Keratinocyte (primary cell): ENCODE measurements around the gene LINC00237. TPM values are rescaled to one million over a fixed set of nuclear protein-coding genes. Genes with fewer than 3 reads are reported as not detected.

Experiments
- DNase-seq: peaks from one replicate; pipeline ENCODE4 v3.0.0-alpha.2; 2011; ENCODE audit warnings: low read depth, missing footprints, low spot score
- FAIRE-seq: peaks from 2 replicates; lab custom pipeline; 2011; peaks lifted over from hg19 to GRCh38; lab: Jason Lieb, UNC
- H2AFZ ChIP-seq: 2 replicates; pipeline ENCODE4 v1.6.0; 2012; ENCODE audit warnings: low read length, control low read depth, inconsistent platforms; ENCODE audit not compliant: control insufficient read depth
- H3K27ac ChIP-seq: 2 replicates; pipeline ENCODE4 v1.5.1; 2011; ENCODE audit warnings: low read length; ENCODE audit not compliant: control insufficient read depth, insufficient read depth
- H3K27me3 ChIP-seq: 3 replicates; pipeline ENCODE4 v1.6.0; 2011; ENCODE audit warnings: low read length; ENCODE audit not compliant: control insufficient read depth, insufficient read depth; ENCODE audit errors: extremely low read depth
- H3K36me3 ChIP-seq, 2 experiments: 2 replicates in 1 of 2; 3 replicates in 1 of 2; pipeline ENCODE4 v1.5.1; 2011; ENCODE audit warnings: low read length in 2 of 2, mild to moderate bottlenecking in 1 of 2; ENCODE audit not compliant: control insufficient read depth in 2 of 2, insufficient read depth in 2 of 2; ENCODE audit errors: extremely low read depth in 1 of 2
- H3K4me1 ChIP-seq: 3 replicates; pipeline ENCODE4 v1.5.1; 2011; ENCODE audit warnings: low read length; ENCODE audit not compliant: control insufficient read depth, insufficient read depth; ENCODE audit errors: extremely low read depth
- H3K4me2 ChIP-seq: 3 replicates; pipeline ENCODE4 v1.6.0; 2011; ENCODE audit warnings: low read depth, low read length; ENCODE audit not compliant: control insufficient read depth, insufficient read depth; ENCODE audit errors: extremely low read depth
- H3K4me3 ChIP-seq, 3 experiments: fragments of 200-600 bp in 1 of 3; sonication (generic) in 1 of 3; 2 replicates in 2 of 3; 3 replicates in 1 of 3; pipeline ENCODE4 v1.5.1; 2011 to 2016; ENCODE audit warnings: low read length in 3 of 3, mild to moderate bottlenecking in 3 of 3, control low read depth in 2 of 3, inconsistent platforms in 1 of 3, low read depth in 1 of 3, mixed read lengths in 1 of 3, mixed run types in 1 of 3, moderate library complexity in 1 of 3; ENCODE audit not compliant: control insufficient read depth in 2 of 3, insufficient read depth in 2 of 3; ENCODE audit errors: extremely low read depth in 1 of 3
- H3K79me2 ChIP-seq: 2 replicates; pipeline ENCODE4 v1.6.0; 2012; ENCODE audit warnings: low read length; ENCODE audit not compliant: control insufficient read depth, insufficient read depth
- H3K9ac ChIP-seq: 3 replicates; pipeline ENCODE4 v1.6.0; 2011; ENCODE audit warnings: low read length; ENCODE audit not compliant: control insufficient read depth, insufficient read depth; ENCODE audit errors: extremely low read depth
- H3K9me1 ChIP-seq: 3 replicates; pipeline ENCODE4 v1.6.0; 2011; ENCODE audit warnings: low read length; ENCODE audit not compliant: control insufficient read depth, insufficient read depth; ENCODE audit errors: extremely low read depth
- H3K9me3 ChIP-seq: 2 replicates; pipeline ENCODE4 v1.5.1; 2012; ENCODE audit warnings: low read depth, low read length; ENCODE audit not compliant: control insufficient read depth
- H4K20me1 ChIP-seq: 3 replicates; pipeline ENCODE4 v1.6.0; 2011; ENCODE audit warnings: low read length; ENCODE audit not compliant: control insufficient read depth, insufficient read depth; ENCODE audit errors: extremely low read depth
- EZH2 ChIP-seq: IDR thresholded peaks from one replicate; pipeline ENCODE4 v1.6.1; 2012; ENCODE audit warnings: inconsistent platforms, mild to moderate bottlenecking, low read length, moderate library complexity
- dilution Hi-C: fragments of 300-500 bp; cut with MboI; formaldehyde crosslinking; loops from one replicate; pipeline ENCODE4 v1.7.0; 2020; ENCODE audit warnings: low sequenced_read_pairs; ENCODE audit not compliant: extremely low pct_ligation_motif_present
- polyA plus RNA-seq, 5 experiments: library from polyadenylated mRNA; depleted of rRNA in 3 of 5; stranded (reverse) in 3 of 5; stranded (forward) in 1 of 5; unstranded in 1 of 5; fragments of >200 nt; gene quantifications; 1 replicate in 1 of 5; 2 replicates in 3 of 5; 3 replicates in 1 of 5; pipeline versions ENCODE4 v1.2.1 to v1.2.3, GENCODE V29; 2011 to 2012; ENCODE audit warnings: missing spikeins in 2 of 5, low read depth in 1 of 5, low replicate concordance in 1 of 5
- TF ChIP-seq, protein P1 (sequence below), 3 experiments: IDR thresholded peaks in 1 of 3; conservative IDR thresholded peaks in 1 of 3; optimal IDR thresholded peaks in 1 of 3; 2 replicates in 2 of 3; 3 replicates in 1 of 3; pipeline versions ENCODE3 to v1.5.1; 2011; ENCODE audit warnings: low read length in 3 of 3, mild to moderate bottlenecking in 3 of 3, moderate library complexity in 2 of 3, control low read depth in 1 of 3, inconsistent platforms in 1 of 3; ENCODE audit not compliant: insufficient read depth in 2 of 3; ENCODE audit errors: extremely low read depth in 1 of 3

The LINC00237 gene
- polyA plus RNA-seq, 1 donor (not counting 4 experiments of a cell fraction or from before 2014, with no cell fraction given): not detected

DNA sequence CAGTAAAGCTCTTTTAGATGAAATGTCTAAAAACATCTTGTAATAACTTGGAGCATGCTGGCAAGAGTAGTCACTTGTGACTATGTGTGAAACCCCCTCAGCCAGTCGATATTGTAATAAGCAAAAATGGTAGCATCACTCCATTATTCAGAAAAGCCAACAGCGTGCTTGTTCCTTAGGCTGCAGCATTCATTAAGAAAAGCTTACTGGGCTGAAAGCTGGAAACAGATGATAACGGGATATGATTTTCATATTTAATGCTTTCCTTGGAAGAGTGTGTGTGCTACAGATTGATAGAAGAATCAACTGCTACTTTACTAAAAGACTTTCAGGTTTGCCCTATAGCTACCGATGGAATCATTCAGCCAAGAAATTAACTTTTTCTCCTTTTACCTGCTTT is 40.1 kb upstream of the LINC00237 start:
- FAIRE-seq (no peak), DNase-seq (no peak)
- Histone ChIP-seq H3K36me3 (no peaks in the 10 kb centered on the region), H3K4me1 (no peaks in the 10 kb centered on the region), H4K20me1 (no peaks in the 10 kb centered on the region), H3K27ac (no peak overlapping the region), H3K4me2 (no peak overlapping the region), H3K4me3 (no peak overlapping the region), H3K9me3 (no peaks in the 10 kb centered on the region), H3K27me3 (no peaks in the 10 kb centered on the region), H3K9ac (no peak overlapping the region), H3K9me1 (no peaks in the 10 kb centered on the region), H2AFZ (no peak overlapping the region), H3K79me2 (no peaks in the 10 kb centered on the region)
- TF ChIP-seq, protein P1, sequence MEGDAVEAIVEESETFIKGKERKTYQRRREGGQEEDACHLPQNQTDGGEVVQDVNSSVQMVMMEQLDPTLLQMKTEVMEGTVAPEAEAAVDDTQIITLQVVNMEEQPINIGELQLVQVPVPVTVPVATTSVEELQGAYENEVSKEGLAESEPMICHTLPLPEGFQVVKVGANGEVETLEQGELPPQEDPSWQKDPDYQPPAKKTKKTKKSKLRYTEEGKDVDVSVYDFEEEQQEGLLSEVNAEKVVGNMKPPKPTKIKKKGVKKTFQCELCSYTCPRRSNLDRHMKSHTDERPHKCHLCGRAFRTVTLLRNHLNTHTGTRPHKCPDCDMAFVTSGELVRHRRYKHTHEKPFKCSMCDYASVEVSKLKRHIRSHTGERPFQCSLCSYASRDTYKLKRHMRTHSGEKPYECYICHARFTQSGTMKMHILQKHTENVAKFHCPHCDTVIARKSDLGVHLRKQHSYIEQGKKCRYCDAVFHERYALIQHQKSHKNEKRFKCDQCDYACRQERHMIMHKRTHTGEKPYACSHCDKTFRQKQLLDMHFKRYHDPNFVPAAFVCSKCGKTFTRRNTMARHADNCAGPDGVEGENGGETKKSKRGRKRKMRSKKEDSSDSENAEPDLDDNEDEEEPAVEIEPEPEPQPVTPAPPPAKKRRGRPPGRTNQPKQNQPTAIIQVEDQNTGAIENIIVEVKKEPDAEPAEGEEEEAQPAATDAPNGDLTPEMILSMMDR (optimal IDR thresholded peaks at IDR 0.05 in 1 of 3, IDR thresholded peaks at IDR 0.05 in 1 of 3, conservative IDR thresholded peaks at IDR 0.05 in 1 of 3; ENCODE audit: extremely low read depth in 1 of 3, insufficient read depth in 2 of 3, low read length in 3 of 3): no peak
- no peak for TF ChIP-seq EZH2
- dilution Hi-C loops: no loop called here

DNA sequence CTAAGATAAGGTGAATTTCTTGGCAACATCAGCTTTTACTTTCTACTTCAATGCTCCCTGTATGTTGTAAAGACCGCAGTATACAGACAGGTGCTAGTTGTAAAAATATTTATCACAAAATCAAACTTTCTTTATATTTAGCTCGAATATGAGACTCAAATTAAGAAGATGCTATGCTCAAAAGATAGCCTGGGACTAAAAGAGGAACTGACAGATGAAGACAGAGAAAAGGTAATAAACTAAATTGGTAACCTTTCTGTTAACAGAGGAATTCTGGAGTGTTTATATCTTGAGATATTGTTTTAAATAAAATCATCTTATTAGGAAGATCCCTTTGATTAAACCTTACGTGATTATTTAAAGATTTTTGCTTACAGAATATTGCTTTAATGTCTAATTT is 39.3 kb upstream of the LINC00237 start:
- no peak overlapping the region for H3K4me3 ChIP-seq
- no peak overlapping the region for H2AFZ ChIP-seq
- FAIRE-seq: no peak
- dilution Hi-C loops: no loop called here
- no peaks in the 10 kb centered on the region for H3K9me1 ChIP-seq
- no peaks in the 10 kb centered on the region for H4K20me1 ChIP-seq
- H3K4me1 ChIP-seq: no peaks in the 10 kb centered on the region
- H3K4me2 ChIP-seq: no peak overlapping the region
- no peaks in the 10 kb centered on the region for H3K27me3 ChIP-seq
- H3K27ac ChIP-seq: no peak overlapping the region
- H3K36me3 ChIP-seq: no peaks in the 10 kb centered on the region
- H3K9me3 ChIP-seq: no peaks in the 10 kb centered on the region
- DNase-seq: no peak
- no peak overlapping the region for H3K9ac ChIP-seq
- TF ChIP-seq, protein P1 (optimal IDR thresholded peaks at IDR 0.05 in 1 of 3, IDR thresholded peaks at IDR 0.05 in 1 of 3, conservative IDR thresholded peaks at IDR 0.05 in 1 of 3; ENCODE audit: extremely low read depth in 1 of 3, insufficient read depth in 2 of 3, low read length in 3 of 3): no peak
- no peak for TF ChIP-seq EZH2
- no peaks in the 10 kb centered on the region for H3K79me2 ChIP-seq
